OCI-LY7 (cell line): ENCODE data around the gene RIMS3. TPM values are rescaled to one million over a fixed set of nuclear protein-coding genes. Genes with fewer than 3 reads are reported as not detected.
A peak's percentile ranks its signal among the peaks of the same experiment; 100 is the strongest.

ENCODE experiments used
- BruUV-seq: library from RNA; stranded (reverse); fragments of 400-500 nt; replicated peaks from 2 replicates; lab custom pipeline; 2021; lab: Mats Ljungman, UMichigan
- CTCF ChIA-PET: fragments of 300-600 bp; sonication (Branson Sonifier 250); formaldehyde crosslinking; loops from one replicate; lab custom pipeline; 2022; ENCODE audit warnings: antibody characterized with exemption; ENCODE audit not compliant: unreplicated experiment; lab: Charles Lee
- POLR2A ChIA-PET: fragments of 300-600 bp; sonication (Branson Sonifier 250); formaldehyde crosslinking; loops from one replicate; lab custom pipeline; 2022; ENCODE audit warnings: antibody characterized with exemption; lab: Charles Lee
- DNase-seq: peaks from one replicate; pipeline ENCODE4 v3.0.0-alpha.2; 2015; ENCODE audit warnings: low spot score
- H2AFZ ChIP-seq: fragments of 200-600 bp; sonication (generic), shearing (Covaris generic); 2 replicates; pipeline ENCODE4 v1.6.1; 2014; ENCODE audit warnings: mild to moderate bottlenecking, antibody characterized with exemption, low read length, moderate library complexity
- H3K27ac ChIP-seq: fragments of 200-600 bp; sonication (generic); 2 replicates; pipeline ENCODE4 v1.5.1; 2014; ENCODE audit warnings: mixed run types, low read depth, mild to moderate bottlenecking, moderate library complexity, low read length, inconsistent platforms; ENCODE audit not compliant: poor library complexity, severe bottlenecking
- H3K36me3 ChIP-seq: fragments of 200-600 bp; sonication (generic); 2 replicates; pipeline ENCODE4 v1.6.1; 2014; ENCODE audit warnings: mild to moderate bottlenecking, antibody characterized with exemption, low read length, moderate library complexity, mixed read lengths; ENCODE audit not compliant: insufficient read depth
- H3K4me1 ChIP-seq: fragments of 200-600 bp; sonication (generic); 2 replicates; pipeline ENCODE4 v1.5.1; 2014; ENCODE audit warnings: mild to moderate bottlenecking, low read length; ENCODE audit not compliant: insufficient read depth, poor library complexity, severe bottlenecking
- H3K4me2 ChIP-seq: fragments of 200-600 bp; sonication (generic); 2 replicates; pipeline ENCODE4 v1.6.1; 2014; ENCODE audit warnings: mild to moderate bottlenecking, low read length
- H3K4me3 ChIP-seq: fragments of 200-600 bp; sonication (generic); 2 replicates; pipeline ENCODE4 v1.5.1; 2014; ENCODE audit warnings: mild to moderate bottlenecking, low read depth, low read length; ENCODE audit not compliant: poor library complexity, severe bottlenecking
- H3K79me2 ChIP-seq: fragments of 200-600 bp; sonication (generic); 2 replicates; pipeline ENCODE4 v1.6.1; 2016; ENCODE audit warnings: low read depth, mild to moderate bottlenecking, low read length, moderate library complexity, mixed read lengths; ENCODE audit not compliant: insufficient read depth
- H3K9me2 ChIP-seq: fragments of 200-600 bp; sonication (generic); 2 replicates; pipeline ENCODE4 v1.6.1; 2016; ENCODE audit warnings: mild to moderate bottlenecking, low read length, mixed read lengths; ENCODE audit not compliant: insufficient read depth
- H3K9me3 ChIP-seq: fragments of 200-600 bp; sonication (generic); 2 replicates; pipeline ENCODE4 v1.6.1; 2014; ENCODE audit warnings: mild to moderate bottlenecking, mixed run types, low read length, mixed read lengths
- H4K20me1 ChIP-seq: fragments of 200-600 bp; sonication (generic); 2 replicates; pipeline ENCODE4 v1.6.1; 2014; ENCODE audit warnings: mild to moderate bottlenecking, antibody characterized with exemption, low read length, moderate library complexity, mixed read lengths; ENCODE audit not compliant: insufficient read depth
- CTCF ChIP-seq: fragments of 200-600 bp; sonication (generic); conservative IDR thresholded peaks from 2 replicates; pipeline ENCODE4 v1.5.1; 2014; ENCODE audit warnings: mild to moderate bottlenecking, antibody characterized with exemption, low read length, moderate library complexity, mixed read lengths
- EZH2phosphoT487 ChIP-seq: fragments of 200-600 bp; sonication (generic); IDR thresholded peaks from 2 replicates; pipeline ENCODE4 v1.6.1; 2018; ENCODE audit warnings: low read depth, borderline replicate concordance, mild to moderate bottlenecking, mixed run types, antibody characterized with exemption, low read length, moderate library complexity, mixed read lengths
- intact Hi-C: fragments of 100-400 bp; cut with micrococcal nuclease; formaldehyde crosslinking; loops from one replicate; pipeline ENCODE4 v1.10.0; 2022; ENCODE audit not compliant: unreplicated experiment
- total RNA-seq, 2 experiments: library from RNA; depleted of rRNA in 1 of 2; stranded (reverse); fragments of >200 nt in 1 of 2; shearing (Covaris generic) in 1 of 2; gene quantifications; 2 replicates each; pipeline ENCODE4 v1.2.3, GENCODE V29; 2014 to 2022

The RIMS3 gene
- total RNA-seq, 2 experiments from 2014 or later, result 80.3 to 89.3 TPM

DNA sequence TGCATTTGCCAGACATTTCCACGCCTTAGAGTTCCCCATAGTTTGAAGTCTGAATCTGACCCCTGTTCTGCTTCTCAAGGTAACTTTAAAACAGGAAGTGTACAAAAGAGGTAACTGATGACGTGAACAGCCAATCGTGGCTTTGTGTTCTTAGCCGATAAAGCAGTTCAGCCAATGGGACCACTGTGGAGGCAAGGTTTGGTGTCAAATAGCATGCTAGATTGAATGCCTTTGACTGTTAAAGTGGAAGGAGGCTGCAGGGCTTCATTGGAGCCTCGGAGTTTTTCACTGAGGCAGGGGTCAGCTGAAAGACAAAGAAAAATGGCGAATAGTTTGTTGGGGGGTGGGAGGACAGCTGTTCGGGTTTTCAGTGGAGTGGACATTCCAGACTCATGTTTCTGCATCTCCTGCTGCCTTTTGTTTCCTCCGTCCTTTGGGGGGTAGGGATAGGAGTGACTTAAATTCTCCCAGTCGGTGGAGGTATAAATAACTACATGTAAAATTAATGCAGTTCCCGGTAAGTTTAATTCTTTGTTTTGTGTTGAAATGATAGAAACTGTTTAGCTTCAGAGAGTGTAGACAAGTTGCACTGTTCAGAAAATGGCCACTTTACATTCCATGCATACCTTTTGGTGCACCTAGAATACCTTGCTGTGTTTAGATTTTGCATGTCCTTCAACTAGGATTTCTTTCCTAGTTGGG, 43.8 kb upstream of the RIMS3 start:
- TF ChIP-seq EZH2phosphoT487 (no peak), CTCF (no peak)
- H3K9me3 ChIP-seq, result no peaks in the 10 kb centered on the region
- H3K27ac ChIP-seq, result peak overlapping the region; percentile 86
- peak overlapping the region; percentile 78 for H3K4me3 ChIP-seq
- DNase-seq, result peak; percentile 97
- peaks cover 10% of the 10 kb centered on the region for H3K36me3 ChIP-seq
- H3K79me2 ChIP-seq, result peaks cover 99% of the 10 kb centered on the region
- intact Hi-C loops, result no loop called here
- no peaks in the 10 kb centered on the region for H3K9me2 ChIP-seq
- BruUV-seq, result no TSS peak
- H3K4me2 ChIP-seq, result peak overlapping the region; percentile 90
- CTCF ChIA-PET, result interaction anchor here (0.5 to 1.0 kb wide), 3 partner anchors 8 to 1252 kb away, joined by 3 to 7 read pairs (median 4); no protein-coding TSS in a partner anchor
- peaks cover 61% of the 10 kb centered on the region for H3K4me1 ChIP-seq
- H2AFZ ChIP-seq, result peak overlapping the region; percentile 59; the same call in 1 of the 2 replicates
- POLR2A ChIA-PET, result interaction anchor here (0.6 to 15.4 kb wide), 7 partner anchors 8 to 46 kb away, joined by 4 to 168 read pairs (median 6); partner anchors contain the start of gene NFYC
- peaks cover 4% of the 10 kb centered on the region; the same call in 1 of the 2 replicates for H4K20me1 ChIP-seq

- Histone ChIP-seq H2AFZ (peak overlapping the region; percentile 59; the same call in 1 of the 2 replicates), H3K79me2 (peaks cover 99% of the 10 kb centered on the region), H3K36me3 (peaks cover 5% of the 10 kb centered on the region), H3K4me3 (peak overlapping the region; percentile 78), H3K9me2 (no peaks in the 10 kb centered on the region), H3K4me1 (peaks cover 62% of the 10 kb centered on the region), H3K4me2 (peak overlapping the region; percentile 90), H3K27ac (peak overlapping the region; percentile 86), H4K20me1 (peaks cover 4% of the 10 kb centered on the region; the same call in 1 of the 2 replicates), H3K9me3 (no peaks in the 10 kb centered on the region)
- no TSS peak for BruUV-seq
- no peak for TF ChIP-seq EZH2phosphoT487
- no peak for TF ChIP-seq CTCF
- ChIA-PET POLR2A (interaction anchor here (0.6 to 15.4 kb wide), 4 partner anchors 13 to 34 kb away, joined by 4 to 168 read pairs (median 4); partner anchors contain the start of gene NFYC), CTCF (interaction anchor here (0.5 to 0.7 kb wide), 2 partner anchors 15 to 1251 kb away, joined by 3 to 7 read pairs; no protein-coding TSS in a partner anchor)
- DNase-seq, result peak; percentile 90
- intact Hi-C loops, result no loop called here
Measured at GRCh38 chr1:40708750-40709099, 43.2 kb upstream of the RIMS3 start.

DNA sequence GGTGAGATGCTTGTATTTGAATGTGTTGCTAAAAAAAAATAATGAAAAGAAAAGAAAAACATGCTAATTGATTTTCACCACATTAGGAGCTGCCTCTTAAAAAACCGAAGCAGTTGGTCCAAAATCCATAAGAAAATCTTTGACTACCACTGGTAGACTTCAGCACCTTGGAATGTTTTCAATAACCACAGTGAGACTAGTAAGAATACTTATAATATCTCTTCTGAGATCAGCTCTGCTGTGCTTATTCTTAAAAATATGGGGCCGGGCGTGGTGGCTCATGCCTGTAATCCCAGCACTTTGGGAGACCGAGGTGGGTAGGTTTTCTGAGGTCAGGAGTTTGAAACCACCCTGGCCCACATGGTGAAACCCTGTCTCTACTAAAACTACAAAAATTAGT, 41.1 kb upstream of the RIMS3 start:
- intact Hi-C loops, result no loop called here
- TF ChIP-seq CTCF (no peak), EZH2phosphoT487 (no peak)
- H3K9me3 ChIP-seq, result no peaks in the 10 kb centered on the region
- CTCF ChIA-PET, result no interaction called here
- no TSS peak for BruUV-seq
- no peak for DNase-seq
- peaks cover 99% of the 10 kb centered on the region for H3K79me2 ChIP-seq
- H3K36me3 ChIP-seq, result no peaks in the 10 kb centered on the region
- no peak overlapping the region for H3K4me2 ChIP-seq
- H3K4me3 ChIP-seq, result no peak overlapping the region
- H3K4me1 ChIP-seq, result peaks cover 62% of the 10 kb centered on the region
- no peak overlapping the region for H2AFZ ChIP-seq
- no peak overlapping the region for H3K27ac ChIP-seq
- no peaks in the 10 kb centered on the region for H3K9me2 ChIP-seq
- POLR2A ChIA-PET, result interaction anchor here (0.8 to 15.4 kb wide), 3 partner anchors 13 to 15 kb away, joined by 4 to 168 read pairs (median 5); partner anchors contain the start of gene NFYC
- peaks cover 2% of the 10 kb centered on the region; the same call in 1 of the 2 replicates for H4K20me1 ChIP-seq
